PC-9 (cell line): ENCODE data around the gene ENPP3.

ENCODE experiments used
- EZH2 ChIP-seq: fragments of 200-600 bp; sonication (generic); IDR thresholded peaks from 2 replicates; pipeline ENCODE4 v1.8.0; 2017; ENCODE audit warnings: antibody characterized with exemption, low read depth
- TF ChIP-seq, protein P1 (sequence below): fragments of 200-600 bp; sonication (generic); conservative IDR thresholded peaks from 2 replicates; pipeline ENCODE4 v1.6.1; 2017; ENCODE audit warnings: mixed run types, antibody characterized with exemption, mild to moderate bottlenecking, moderate library complexity

DNA sequence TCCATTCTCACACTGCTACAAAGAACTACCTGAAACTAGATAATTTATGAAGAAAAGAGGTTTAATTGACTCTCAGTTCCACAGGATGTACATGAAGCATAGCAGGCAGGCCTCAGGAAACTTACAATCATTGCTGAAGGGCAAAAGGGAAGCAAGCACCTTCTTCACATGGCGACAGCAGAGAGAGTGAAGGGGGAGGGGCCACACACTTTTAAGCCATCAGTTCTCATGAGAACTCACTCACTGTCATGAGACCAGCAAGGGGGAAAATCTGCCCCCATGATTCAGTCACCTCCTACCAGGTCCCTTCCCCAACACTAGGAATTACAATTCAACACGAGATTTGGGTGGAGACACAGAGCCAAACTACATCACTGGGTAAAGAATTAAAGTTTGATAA is 158.3 kb downstream of the ENPP3 start:
- TF ChIP-seq, protein P1, sequence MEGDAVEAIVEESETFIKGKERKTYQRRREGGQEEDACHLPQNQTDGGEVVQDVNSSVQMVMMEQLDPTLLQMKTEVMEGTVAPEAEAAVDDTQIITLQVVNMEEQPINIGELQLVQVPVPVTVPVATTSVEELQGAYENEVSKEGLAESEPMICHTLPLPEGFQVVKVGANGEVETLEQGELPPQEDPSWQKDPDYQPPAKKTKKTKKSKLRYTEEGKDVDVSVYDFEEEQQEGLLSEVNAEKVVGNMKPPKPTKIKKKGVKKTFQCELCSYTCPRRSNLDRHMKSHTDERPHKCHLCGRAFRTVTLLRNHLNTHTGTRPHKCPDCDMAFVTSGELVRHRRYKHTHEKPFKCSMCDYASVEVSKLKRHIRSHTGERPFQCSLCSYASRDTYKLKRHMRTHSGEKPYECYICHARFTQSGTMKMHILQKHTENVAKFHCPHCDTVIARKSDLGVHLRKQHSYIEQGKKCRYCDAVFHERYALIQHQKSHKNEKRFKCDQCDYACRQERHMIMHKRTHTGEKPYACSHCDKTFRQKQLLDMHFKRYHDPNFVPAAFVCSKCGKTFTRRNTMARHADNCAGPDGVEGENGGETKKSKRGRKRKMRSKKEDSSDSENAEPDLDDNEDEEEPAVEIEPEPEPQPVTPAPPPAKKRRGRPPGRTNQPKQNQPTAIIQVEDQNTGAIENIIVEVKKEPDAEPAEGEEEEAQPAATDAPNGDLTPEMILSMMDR, result no peak
- TF ChIP-seq EZH2, result no peak
